Mammary epithelial cell (primary cell): Measurements from ENCODE around the gene LAMP5.

Experiments used
- CTCF ChIP-seq, 2 donors: IDR thresholded peaks in 1 of 2; conservative IDR thresholded peaks in 1 of 2; 2 replicates each; pipeline ENCODE4 v1.5.1; 2011 to 2012; ENCODE audit warnings: inconsistent platforms in 2 of 2, low read length in 2 of 2, mild to moderate bottlenecking in 2 of 2, control low read depth in 1 of 2, low read depth in 1 of 2; ENCODE audit not compliant: insufficient read depth in 1 of 2; ENCODE audit errors: extremely low read depth in 1 of 2
- EZH2 ChIP-seq: IDR thresholded peaks from 2 replicates; pipeline ENCODE4 v1.6.1; 2012; ENCODE audit warnings: low read length, inconsistent platforms, borderline replicate concordance

- TF ChIP-seq CTCF (conservative IDR thresholded peaks at IDR 0.05 in 1 of 2, IDR thresholded peaks at IDR 0.05 in 1 of 2; ENCODE audit: extremely low read depth in 1 of 2, insufficient read depth in 1 of 2, low read depth in 1 of 2, low read length in 2 of 2) (no peak), EZH2 (no peak)
Measured at GRCh38 chr20:9478771-9479170, 35.6 kb upstream of the LAMP5 start.
